Activated T-helper 1 cell treated with anti-CD3 and anti-CD28 coated beads, Interleukin-2, amount 50 U/mL, for 16 hours (primary cell): ENCODE data around the gene PPT2.
A peak's percentile ranks its signal among the peaks of the same experiment; 100 is the strongest.
"Not testable (repeated sequence)": the region's sequence is repeated elsewhere in the genome, so short reads cannot be mapped to it uniquely, and the experiment has no call there.

Experiments
- DNase-seq, 2 donors: peaks; one replicate each; pipeline ENCODE4 v3.0.0-alpha.2; 2020; ENCODE audit warnings: low read depth in 1 of 2, low spot score in 1 of 2

The PPT2 gene

GRCh38 chr6:32126880-32127279, 27.1 kb upstream of the PPT2 start:
- DNase-seq = no peak

GRCh38 chr6:32127409-32127716, 26.6 kb upstream of the PPT2 start:
- no peak for DNase-seq

GRCh38 chr6:32127717-32128592, 26.0 kb upstream of the PPT2 start, which contains the start of gene ATF6B:
Gene ATF6B, minus strand, starts transcription at chr6:32128246. Its CDS starts 39 bp downstream, at chr6:32128207.
- peak; percentile 89 to 95 for DNase-seq

GRCh38 chr6:32128751-32129296, 25.1 kb upstream of the PPT2 start:
- DNase-seq = no peak

- DNase-seq = no peak
Observed at GRCh38 chr6:32129297-32130088, 24.4 kb upstream of the PPT2 start.

GRCh38 chr6:32131439-32131948, 22.4 kb upstream of the PPT2 start:
- no peak for DNase-seq

GRCh38 chr6:32132110-32132509, 21.8 kb upstream of the PPT2 start:
- no peak for DNase-seq

GRCh38 chr6:32133786-32134185, 20.2 kb upstream of the PPT2 start:
- no peak for DNase-seq

- DNase-seq = no peak
Observed at GRCh38 chr6:32137454-32137853, 16.5 kb upstream of the PPT2 start.

GRCh38 chr6:32139590-32139989, 14.4 kb upstream of the PPT2 start:
- no peak for DNase-seq

- no peak for DNase-seq
Observed at GRCh38 chr6:32140420-32141046, 13.4 kb upstream of the PPT2 start.

GRCh38 chr6:32144238-32144637, 9.7 kb upstream of the PPT2 start:
- DNase-seq = not testable (repeated sequence)

GRCh38 chr6:32146287-32146686, 7.7 kb upstream of the PPT2 start:
- DNase-seq = no peak

- no peak for DNase-seq
Observed at GRCh38 chr6:32146687-32147086, 7.3 kb upstream of the PPT2 start.

- no peak for DNase-seq
Observed at GRCh38 chr6:32147401-32148132, 6.4 kb upstream of the PPT2 start.

GRCh38 chr6:32148289-32149091, 5.5 kb upstream of the PPT2 start:
- DNase-seq = peak; percentile 25 to 52

- no peak for DNase-seq
Observed at GRCh38 chr6:32149092-32149755, 4.7 kb upstream of the PPT2 start.

GRCh38 chr6:32149932-32150870, 3.7 kb upstream of the PPT2 start:
- no peak for DNase-seq
